ENCODE data around the gene HPN.
"Not testable (repeated sequence)": the region's sequence is repeated elsewhere in the genome, so short reads cannot be mapped to it uniquely, and the experiment has no call there.

The HPN gene

DNA sequence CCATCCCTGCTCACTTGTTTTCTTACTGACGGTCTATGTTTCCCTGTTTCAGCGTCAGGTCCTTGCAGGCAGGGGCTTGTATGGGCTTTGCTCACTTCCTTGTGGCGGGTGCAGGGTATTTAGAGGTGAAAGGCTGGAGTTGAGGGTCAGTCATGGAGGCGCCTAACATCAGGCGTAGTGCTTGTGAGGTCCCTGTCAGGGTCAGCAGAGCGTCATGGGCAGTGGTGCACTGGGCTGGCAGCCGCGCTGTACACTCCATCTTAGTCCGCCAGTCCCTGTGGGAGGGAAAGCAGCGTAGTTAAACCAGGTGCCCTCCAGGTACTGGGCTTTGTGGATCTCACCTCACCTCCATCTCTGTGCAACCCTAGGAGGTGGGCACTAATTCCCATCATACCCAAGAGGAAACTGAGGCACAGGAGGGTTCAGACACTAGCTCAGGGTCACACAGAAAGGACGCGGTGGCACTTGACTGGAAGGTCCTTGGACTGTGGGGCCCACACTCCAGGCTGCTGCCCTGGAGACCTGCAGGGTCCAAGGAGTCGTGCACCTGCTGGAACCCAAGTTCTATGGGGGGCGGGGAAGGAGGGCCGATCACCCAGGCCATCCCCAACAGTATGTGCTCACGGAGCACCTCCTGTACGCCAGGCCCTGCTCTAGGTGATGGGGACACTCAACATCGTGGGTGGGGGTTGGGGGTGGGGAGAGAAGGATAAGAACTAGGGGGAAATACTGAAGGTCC, 36.8 kb upstream of the HPN start:
- Mint-ChIP-seq H3K36me3 (peaks cover 2% of the 10 kb centered on the region), H3K9me3 (no peaks in the 10 kb centered on the region), H3K4me3 (no peak overlapping the region), H3K27ac (no peak overlapping the region), H3K27me3 (no peaks in the 10 kb centered on the region), H3K4me1 (peaks cover 36% of the 10 kb centered on the region)
- DNase-seq (ENCODE audit: low spot score in 2 of 2) = no peak
- ATAC-seq (ENCODE audit: low read depth) = no peak

- Mint-ChIP-seq H3K9me3 (no peaks in the 10 kb centered on the region), H3K4me1 (peaks cover 37% of the 10 kb centered on the region), H3K4me3 (no peak overlapping the region), H3K36me3 (peaks cover 6% of the 10 kb centered on the region), H3K27ac (no peak overlapping the region), H3K27me3 (no peaks in the 10 kb centered on the region)
- ATAC-seq (ENCODE audit: low read depth) (no peak), DNase-seq (ENCODE audit: low spot score in 2 of 2) (no peak)
These were observed 36.1 kb upstream of the HPN start for GRCh38 chr19:35005256-35005977.

DNA sequence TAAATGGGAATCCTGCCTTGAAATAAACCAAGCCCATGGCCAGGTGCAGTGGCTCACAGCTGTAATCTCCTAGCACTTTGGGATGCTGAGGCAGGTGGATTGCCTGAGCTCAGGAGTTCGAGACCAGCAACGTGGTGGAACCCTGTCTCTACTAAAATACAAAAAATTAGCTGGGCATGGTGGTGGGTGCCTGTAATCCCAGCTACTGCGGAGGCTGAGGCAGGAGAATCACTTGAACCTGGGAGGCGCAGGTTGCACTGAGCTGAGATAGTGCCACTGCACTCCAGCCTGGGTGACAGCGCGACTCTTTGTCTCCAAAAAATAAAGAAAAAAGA, 35.5 kb upstream of the HPN start:
- not testable (repeated sequence) for H3K27ac Mint-ChIP-seq; ATAC-seq (ENCODE audit: low read depth); H3K27me3 Mint-ChIP-seq; H3K36me3 Mint-ChIP-seq; H3K4me3 Mint-ChIP-seq; DNase-seq (ENCODE audit: low spot score in 2 of 2); H3K9me3 Mint-ChIP-seq
- H3K4me1 Mint-ChIP-seq = peaks cover 37% of the 10 kb centered on the region

DNA sequence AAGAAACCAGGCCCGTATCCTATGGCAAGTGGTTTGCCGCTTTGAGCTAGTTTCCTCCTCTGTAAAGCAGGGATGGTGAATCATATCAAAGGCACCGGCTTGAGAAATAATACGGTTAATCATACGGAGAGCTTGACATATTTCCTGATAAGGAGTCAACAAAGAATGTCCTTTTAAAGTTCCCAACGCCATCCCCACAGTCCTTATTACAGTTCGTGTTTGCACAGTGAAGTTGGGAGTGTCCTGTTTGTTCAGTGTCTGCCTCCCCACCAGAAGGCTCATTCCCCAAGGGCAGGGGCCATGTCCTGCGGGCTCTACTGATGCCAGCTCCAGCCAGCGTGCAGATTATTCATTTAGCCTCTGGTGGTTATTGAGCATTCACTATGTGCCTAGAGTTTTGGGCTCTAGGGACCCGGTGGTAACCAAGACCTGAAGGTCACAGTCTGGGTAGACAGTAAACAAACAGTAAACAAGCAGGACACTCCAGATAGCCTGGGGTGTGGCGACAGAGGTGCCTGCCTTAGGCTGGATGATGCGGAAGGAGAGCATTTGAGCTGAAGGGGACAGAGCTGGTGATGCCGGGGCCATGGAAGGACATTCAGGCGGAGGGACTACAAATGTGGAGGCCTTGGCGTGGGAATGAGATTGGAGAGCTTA, 35.1 kb upstream of the HPN start:
- H3K36me3 Mint-ChIP-seq = peaks cover 9% of the 10 kb centered on the region
- no peaks in the 10 kb centered on the region for H3K9me3 Mint-ChIP-seq
- no peak overlapping the region for H3K4me3 Mint-ChIP-seq
- peaks cover 33% of the 10 kb centered on the region for H3K4me1 Mint-ChIP-seq
- no peak for DNase-seq (ENCODE audit: low spot score in 2 of 2)
- ATAC-seq (ENCODE audit: low read depth) = no peak
- no peaks in the 10 kb centered on the region for H3K27me3 Mint-ChIP-seq
- H3K27ac Mint-ChIP-seq = no peak overlapping the region

- Mint-ChIP-seq H3K27ac (no peak overlapping the region), H3K4me3 (no peak overlapping the region), H3K9me3 (no peaks in the 10 kb centered on the region), H3K4me1 (peaks cover 30% of the 10 kb centered on the region), H3K36me3 (peaks cover 9% of the 10 kb centered on the region), H3K27me3 (no peaks in the 10 kb centered on the region)
- ATAC-seq (ENCODE audit: low read depth) (no peak), DNase-seq (ENCODE audit: low spot score in 2 of 2) (no peak)
These were observed 34.5 kb upstream of the HPN start for GRCh38 chr19:35006999-35007365.

GRCh38 chr19:35007427-35007826, 34.1 kb upstream of the HPN start:
- not testable (repeated sequence) for H3K27me3 Mint-ChIP-seq; H3K27ac Mint-ChIP-seq; ATAC-seq (ENCODE audit: low read depth); H3K36me3 Mint-ChIP-seq; H3K9me3 Mint-ChIP-seq; DNase-seq (ENCODE audit: low spot score in 2 of 2); H3K4me3 Mint-ChIP-seq
- H3K4me1 Mint-ChIP-seq = peaks cover 30% of the 10 kb centered on the region

- ATAC-seq (ENCODE audit: low read depth) = no peak
- Mint-ChIP-seq H3K4me3 (no peak overlapping the region), H3K9me3 (no peaks in the 10 kb centered on the region), H3K27ac (no peak overlapping the region), H3K4me1 (peaks cover 31% of the 10 kb centered on the region), H3K36me3 (peaks cover 16% of the 10 kb centered on the region), H3K27me3 (no peaks in the 10 kb centered on the region)
- DNase-seq (ENCODE audit: low spot score in 2 of 2) = no peak
These were observed 32.6 kb upstream of the HPN start for GRCh38 chr19:35008891-35009341.

DNA sequence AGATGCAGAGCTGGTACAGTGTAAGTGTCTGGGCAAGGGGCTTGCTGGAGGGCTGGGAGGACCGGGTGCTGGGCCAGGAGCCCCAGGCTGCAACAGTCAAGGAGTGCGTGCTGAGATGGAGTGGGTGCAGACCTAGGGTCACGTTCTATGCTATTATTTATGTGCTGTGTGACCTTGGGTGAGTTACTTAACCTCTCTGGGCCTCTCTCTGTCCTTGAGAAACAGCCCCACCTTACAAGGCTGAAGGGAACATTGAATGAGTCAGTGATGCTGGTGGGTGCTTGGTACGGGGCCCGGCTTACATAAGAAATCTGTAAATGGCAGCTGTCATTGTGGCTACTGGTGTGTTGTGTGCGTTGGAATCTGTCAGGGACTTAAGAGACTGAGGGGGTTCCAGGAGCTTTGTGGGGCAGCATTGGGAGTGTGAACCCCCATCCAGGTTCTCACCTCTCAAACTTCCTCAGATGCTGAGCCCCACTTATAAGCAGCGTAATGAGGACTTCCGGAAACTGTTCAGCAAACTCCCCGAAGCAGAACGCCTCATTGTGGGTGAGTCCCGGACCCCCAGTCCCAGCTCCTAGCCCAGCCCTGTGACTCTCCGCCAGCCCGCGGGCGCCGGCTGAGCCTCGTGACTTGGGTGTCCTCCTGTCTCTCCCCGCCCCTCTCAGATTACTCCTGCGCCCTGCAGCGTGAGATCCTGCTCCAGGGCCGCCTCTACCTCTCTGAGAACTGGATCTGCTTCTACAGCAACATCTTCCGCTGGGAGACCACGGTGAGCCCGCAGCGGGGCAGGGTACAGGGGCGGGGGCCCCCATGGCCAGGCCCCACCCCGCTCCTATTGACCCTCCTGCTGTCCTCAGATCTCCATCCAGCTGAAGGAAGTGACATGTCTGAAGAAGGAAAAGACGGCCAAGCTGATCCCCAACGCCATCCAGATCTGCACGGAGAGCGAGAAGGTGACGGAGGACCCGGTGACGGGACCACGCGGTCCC, 31.8 kb upstream of the HPN start:
- Mint-ChIP-seq H3K9me3 (no peaks in the 10 kb centered on the region), H3K4me1 (peaks cover 33% of the 10 kb centered on the region), H3K27me3 (no peaks in the 10 kb centered on the region), H3K27ac (no peak overlapping the region), H3K36me3 (peaks cover 17% of the 10 kb centered on the region), H3K4me3 (no peak overlapping the region)
- no peak for ATAC-seq (ENCODE audit: low read depth)
- no peak for DNase-seq (ENCODE audit: low spot score in 2 of 2)

GRCh38 chr19:35011091-35011689, 30.3 kb upstream of the HPN start:
- H3K27me3 Mint-ChIP-seq = no peaks in the 10 kb centered on the region
- DNase-seq (ENCODE audit: low spot score in 2 of 2) = no peak
- no peaks in the 10 kb centered on the region for H3K9me3 Mint-ChIP-seq
- H3K4me1 Mint-ChIP-seq = peaks cover 30% of the 10 kb centered on the region
- H3K4me3 Mint-ChIP-seq = no peak overlapping the region
- peaks cover 18% of the 10 kb centered on the region for H3K36me3 Mint-ChIP-seq
- ATAC-seq (ENCODE audit: low read depth) = no peak
- no peak overlapping the region for H3K27ac Mint-ChIP-seq

GRCh38 chr19:35011737-35012682, 29.5 kb upstream of the HPN start:
- DNase-seq (ENCODE audit: low spot score in 2 of 2) (no peak), ATAC-seq (ENCODE audit: low read depth) (no peak)
- Mint-ChIP-seq H3K27ac (no peak overlapping the region), H3K9me3 (no peaks in the 10 kb centered on the region), H3K4me1 (peaks cover 27% of the 10 kb centered on the region), H3K36me3 (peaks cover 18% of the 10 kb centered on the region), H3K4me3 (no peak overlapping the region), H3K27me3 (no peaks in the 10 kb centered on the region)

GRCh38 chr19:35013041-35013819, 28.3 kb upstream of the HPN start:
- Mint-ChIP-seq H3K27ac (peak overlapping the region; percentile 62), H3K4me3 (peak overlapping the region; percentile 10), H3K36me3 (peaks cover 26% of the 10 kb centered on the region), H3K27me3 (no peaks in the 10 kb centered on the region), H3K9me3 (no peaks in the 10 kb centered on the region), H3K4me1 (peaks cover 32% of the 10 kb centered on the region)
- peak; percentile 73 to 86 for DNase-seq (ENCODE audit: low spot score in 2 of 2)
- ATAC-seq (ENCODE audit: low read depth) = peak; percentile 91
